Naive thymus-derived CD4-positive, alpha-beta T cell (primary cell): Measurements from ENCODE around the gene CCR6. TPM values are rescaled to one million over a fixed set of nuclear protein-coding genes. Genes with fewer than 3 reads are reported as not detected.
A peak's percentile ranks its signal among the peaks of the same experiment; 100 is the strongest.

Source experiments
- ATAC-seq: fragments of 150-1000 bp; cut with Tn5 transposase; 2 replicates; pipeline ENCODE4 v1.10.0; 2021; ENCODE audit warnings: mild to moderate bottlenecking, moderate library complexity
- CTCF ChIA-PET: fragments of 350-600 bp; sonication (Branson Sonifier 250); formaldehyde crosslinking; loops from one replicate; lab custom pipeline; 2021; ENCODE audit warnings: antibody characterized with exemption; lab: Charles Lee
- POLR2A ChIA-PET: fragments of 350-600 bp; sonication (Branson Sonifier 250); formaldehyde crosslinking; loops from one replicate; lab custom pipeline; 2021; ENCODE audit warnings: antibody characterized with exemption, inconsistent platforms; lab: Charles Lee
- DNase-seq, 9 donors: peaks; one replicate each; pipeline versions ENCODE4 v3.0.0 to v3.0.0-alpha.2; 2020 to 2022; ENCODE audit warnings: mixed read lengths in 1 of 9
- H3K27ac ChIP-seq: one replicate; pipeline ENCODE4 v1.7.0; 2013; ENCODE audit warnings: mild to moderate bottlenecking, low read depth, low read length, moderate library complexity
- H3K27me3 ChIP-seq, 2 donors: one replicate each; pipeline ENCODE4 v1.7.0; 2013; ENCODE audit warnings: low read length in 2 of 2, mild to moderate bottlenecking in 2 of 2, moderate library complexity in 2 of 2; ENCODE audit not compliant: control insufficient read depth in 2 of 2, insufficient read depth in 2 of 2
- H3K36me3 ChIP-seq, 3 experiments: 1 replicate in 2 of 3; 2 replicates in 1 of 3; pipeline ENCODE4 v1.7.0; 2013; ENCODE audit warnings: low read length in 3 of 3, mild to moderate bottlenecking in 3 of 3, moderate library complexity in 1 of 3; ENCODE audit not compliant: insufficient read depth in 3 of 3, control insufficient read depth in 2 of 3
- H3K4me1 ChIP-seq, 2 donors: one replicate each; pipeline ENCODE4 v1.7.0; 2013; ENCODE audit warnings: low read length in 2 of 2, mild to moderate bottlenecking in 2 of 2, moderate library complexity in 1 of 2; ENCODE audit not compliant: control insufficient read depth in 2 of 2, insufficient read depth in 2 of 2
- H3K4me3 ChIP-seq: 2 replicates; pipeline ENCODE4 v1.7.0; 2013; ENCODE audit warnings: mild to moderate bottlenecking, low read length
- H3K9me3 ChIP-seq, 3 experiments: 1 replicate in 2 of 3; 2 replicates in 1 of 3; pipeline ENCODE4 v1.7.0; 2013; ENCODE audit warnings: low read length in 3 of 3; ENCODE audit not compliant: control insufficient read depth in 2 of 3
- H3K27ac Mint-ChIP-seq, 9 donors: one replicate each; pipeline ENCODE4 v1.8.0; 2020 to 2022; ENCODE audit warnings: mixed read lengths in 9 of 9, mild to moderate bottlenecking in 8 of 9, moderate library complexity in 5 of 9, inconsistent platforms in 2 of 9
- H3K27me3 Mint-ChIP-seq, 5 donors: one replicate each; pipeline ENCODE4 v1.8.0; 2021 to 2022; ENCODE audit warnings: mixed read lengths in 5 of 5, mild to moderate bottlenecking in 1 of 5
- H3K36me3 Mint-ChIP-seq, 5 donors: one replicate each; pipeline ENCODE4 v1.8.0; 2020 to 2022; ENCODE audit warnings: mixed read lengths in 5 of 5, mild to moderate bottlenecking in 3 of 5, inconsistent platforms in 1 of 5
- H3K4me1 Mint-ChIP-seq, 7 donors: one replicate each; pipeline ENCODE4 v1.8.0; 2020 to 2022; ENCODE audit warnings: mixed read lengths in 7 of 7, mild to moderate bottlenecking in 3 of 7, inconsistent platforms in 1 of 7
- H3K4me3 Mint-ChIP-seq, 10 donors: one replicate each; pipeline ENCODE4 v1.8.0; 2020 to 2022; ENCODE audit warnings: mild to moderate bottlenecking in 10 of 10, mixed read lengths in 10 of 10, moderate library complexity in 6 of 10, inconsistent platforms in 2 of 10
- H3K9me3 Mint-ChIP-seq, 11 donors: one replicate each; pipeline ENCODE4 v1.8.0; 2020 to 2022; ENCODE audit warnings: mixed read lengths in 11 of 11, mild to moderate bottlenecking in 4 of 11, inconsistent platforms in 1 of 11, moderate library complexity in 1 of 11
- intact Hi-C, 2 donors: fragments of 100-400 bp; cut with micrococcal nuclease; formaldehyde crosslinking; loops; one replicate each; pipeline ENCODE4 v1.15.1; 2023
- polyA plus RNA-seq, 2 donors: library from polyadenylated mRNA; unstranded; fragments of 300-500 nt; fragmentation: Illumina TruSeq; gene quantifications; one replicate each; pipeline ENCODE4 v1.2.3, GENCODE V29; 2021
- total RNA-seq, 6 experiments: library from RNA in 5 of 6; stranded (reverse) in 5 of 6; gene quantifications; 1 replicate in 5 of 6; 2 replicates in 1 of 6; pipeline ENCODE4 v1.2.3 and lab custom pipeline; 2021 to 2026

The CCR6 gene
- total and polyA plus RNA-seq, 7 experiments from 2014 or later = 0.15 to 4.1 (median 0.50) TPM; not detected in 1

DNA sequence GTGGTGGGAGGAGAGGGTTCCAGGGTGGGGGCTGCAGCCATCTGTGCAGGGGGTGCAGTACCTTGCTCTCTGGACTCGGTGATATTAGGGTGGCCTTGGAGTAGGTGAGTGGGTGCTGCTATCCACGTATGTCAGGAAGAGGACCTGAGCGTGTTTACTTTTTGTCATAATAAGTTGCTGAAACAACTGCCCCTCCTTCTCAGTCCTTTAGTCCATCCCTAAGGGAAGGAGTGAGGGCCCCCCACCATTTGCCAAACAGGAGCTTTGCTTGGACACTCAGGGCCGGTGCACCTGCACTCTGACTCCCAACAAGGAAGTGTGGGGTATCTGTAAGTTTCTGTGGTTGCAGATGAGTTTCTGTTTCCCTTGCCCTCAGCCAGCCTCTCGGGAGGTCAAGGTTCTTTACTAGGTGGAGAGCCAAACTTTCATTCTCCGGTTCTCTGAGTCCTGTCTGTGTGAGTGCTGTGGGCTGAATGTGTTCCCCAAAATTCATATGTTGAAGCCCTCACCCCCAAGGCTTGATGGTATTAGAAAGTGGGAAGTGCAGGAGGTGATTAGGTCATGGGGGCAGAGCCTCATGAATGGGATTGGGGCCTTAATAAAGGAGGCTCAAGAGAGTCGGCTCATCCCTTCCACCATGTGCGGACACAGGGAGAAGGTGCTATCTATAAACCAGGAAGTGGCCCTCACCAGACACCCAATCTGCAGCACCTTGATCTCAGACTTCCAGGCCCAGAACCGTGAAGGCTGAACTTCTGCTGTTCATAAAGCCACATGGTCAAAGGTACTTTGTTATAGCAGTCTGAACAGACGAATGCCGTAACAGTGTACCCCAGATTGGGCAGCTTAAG, 19.6 kb upstream of the CCR6 start:
- Histone ChIP-seq H3K9me3 (no peaks in the 10 kb centered on the region), H3K4me1 (peaks cover 5 to 10% of the 10 kb centered on the region in 2 donors), H3K27ac (no peak overlapping the region), H3K27me3 (no peaks in the 10 kb centered on the region), H3K4me3 (no peak overlapping the region), H3K36me3 (no peaks in the 10 kb centered on the region)
- intact Hi-C loops = no loop called here
- Mint-ChIP-seq H3K36me3 (no peaks in the 10 kb centered on the region), H3K4me1 (peaks cover 7 to 23% (median 10%) of the 10 kb centered on the region in 7 donors), H3K27me3 (peaks cover 0 to 5% (median under 1%) of the 10 kb centered on the region in 5 donors), H3K9me3 (peaks cover 0 to 3% (median 0%) of the 10 kb centered on the region in 11 donors), H3K27ac (peak overlapping the region in 1 of 9 donors; percentile 33), H3K4me3 (peak overlapping the region in 1 of 10 donors; percentile 4)
- no peak for DNase-seq
- ATAC-seq = peak; percentile 30
- ChIA-PET POLR2A (no interaction called here), CTCF (no interaction called here)

DNA sequence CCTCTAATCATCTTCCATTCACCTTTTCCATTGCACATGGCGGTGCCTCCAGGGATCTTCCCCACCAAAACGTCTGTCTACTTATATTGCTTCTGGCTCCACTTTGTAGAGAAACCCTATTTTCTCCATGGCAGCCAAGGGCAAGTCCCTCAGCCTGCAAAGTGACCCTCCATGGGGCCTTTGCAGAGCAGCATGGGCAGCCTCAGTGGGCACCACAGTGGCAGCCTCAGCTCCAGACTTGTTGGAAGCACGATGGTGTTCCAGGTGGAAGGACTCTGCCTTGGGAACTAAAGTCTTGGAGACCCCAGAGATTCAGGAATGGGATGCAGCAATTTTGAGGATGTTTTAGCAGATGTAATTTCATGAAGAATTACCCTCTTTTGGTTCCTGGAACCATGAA, 18.5 kb upstream of the CCR6 start:
- H3K4me3 ChIP-seq = no peak overlapping the region
- no peaks in the 10 kb centered on the region for H3K9me3 ChIP-seq
- no peak for ATAC-seq
- no peaks in the 10 kb centered on the region for H3K36me3 ChIP-seq
- DNase-seq = no peak
- no peak overlapping the region for H3K27ac ChIP-seq
- ChIA-PET CTCF (no interaction called here), POLR2A (no interaction called here)
- H3K4me1 ChIP-seq = peaks cover 0 to under 1% of the 10 kb centered on the region in 2 donors
- peaks cover 0 to 2% (median 0%) of the 10 kb centered on the region in 11 donors for H3K9me3 Mint-ChIP-seq
- H3K27me3 ChIP-seq = no peaks in the 10 kb centered on the region
- H3K27me3 Mint-ChIP-seq = peaks cover 0 to 5% (median 1%) of the 10 kb centered on the region in 5 donors
- H3K27ac Mint-ChIP-seq = no peak overlapping the region
- intact Hi-C loops = no loop called here
- no peak overlapping the region for H3K4me3 Mint-ChIP-seq
- H3K36me3 Mint-ChIP-seq = no peaks in the 10 kb centered on the region
- H3K4me1 Mint-ChIP-seq = peaks cover 0 to 13% (median 0%) of the 10 kb centered on the region in 7 donors

- no peaks in the 10 kb centered on the region for H3K27me3 ChIP-seq
- H3K36me3 ChIP-seq = no peaks in the 10 kb centered on the region
- no peaks in the 10 kb centered on the region for H3K36me3 Mint-ChIP-seq
- intact Hi-C loops = no loop called here
- no peak overlapping the region for H3K4me3 ChIP-seq
- H3K27me3 Mint-ChIP-seq = peaks cover 3 to 8% (median 5%) of the 10 kb centered on the region in 5 donors
- peaks cover 0 to 2% (median 0%) of the 10 kb centered on the region in 11 donors for H3K9me3 Mint-ChIP-seq
- CTCF ChIA-PET = no interaction called here
- DNase-seq = no peak
- no peak for ATAC-seq
- no peaks in the 10 kb centered on the region for H3K9me3 ChIP-seq
- H3K4me3 Mint-ChIP-seq = no peak overlapping the region
- POLR2A ChIA-PET = no interaction called here
- H3K27ac ChIP-seq = no peak overlapping the region
- no peak overlapping the region for H3K27ac Mint-ChIP-seq
- H3K4me1 ChIP-seq = no peaks in the 10 kb centered on the region
- H3K4me1 Mint-ChIP-seq = peaks cover 0 to 10% (median 0%) of the 10 kb centered on the region in 7 donors
These were observed 17.8 kb upstream of the CCR6 start for GRCh38 chr6:167105060-167105459.

GRCh38 chr6:167106406-167106805, 16.5 kb upstream of the CCR6 start:
- Mint-ChIP-seq H3K27me3 (peaks cover 3 to 9% (median 7%) of the 10 kb centered on the region in 5 donors), H3K9me3 (peaks cover 0 to 2% (median 0%) of the 10 kb centered on the region in 11 donors), H3K4me3 (no peak overlapping the region), H3K36me3 (no peaks in the 10 kb centered on the region), H3K4me1 (peaks cover 0 to 10% (median under 1%) of the 10 kb centered on the region in 7 donors), H3K27ac (no peak overlapping the region)
- ChIA-PET POLR2A (no interaction called here), CTCF (no interaction called here)
- no peaks in the 10 kb centered on the region for H3K27me3 ChIP-seq
- H3K4me1 ChIP-seq = no peaks in the 10 kb centered on the region
- DNase-seq (no peak), ATAC-seq (no peak)
- intact Hi-C loops = no loop called here
- no peak overlapping the region for H3K4me3 ChIP-seq
- H3K36me3 ChIP-seq = no peaks in the 10 kb centered on the region
- no peak overlapping the region for H3K27ac ChIP-seq
- H3K9me3 ChIP-seq = no peaks in the 10 kb centered on the region

- no peak overlapping the region for H3K27ac Mint-ChIP-seq
- H3K9me3 Mint-ChIP-seq = peaks cover 0 to 2% (median 0%) of the 10 kb centered on the region in 11 donors
- no peaks in the 10 kb centered on the region for H3K27me3 ChIP-seq
- H3K27ac ChIP-seq = no peak overlapping the region
- ATAC-seq (no peak), DNase-seq (no peak)
- no peaks in the 10 kb centered on the region for H3K9me3 ChIP-seq
- no peaks in the 10 kb centered on the region for H3K4me1 ChIP-seq
- peaks cover 3 to 9% (median 8%) of the 10 kb centered on the region in 5 donors for H3K27me3 Mint-ChIP-seq
- H3K36me3 ChIP-seq = no peaks in the 10 kb centered on the region
- H3K36me3 Mint-ChIP-seq = no peaks in the 10 kb centered on the region
- H3K4me3 Mint-ChIP-seq = no peak overlapping the region
- intact Hi-C loops = no loop called here
- H3K4me1 Mint-ChIP-seq = peaks cover 7 to 13% (median 9%) of the 10 kb centered on the region in 7 donors
- POLR2A ChIA-PET = no interaction called here
- CTCF ChIA-PET = no interaction called here
- no peak overlapping the region for H3K4me3 ChIP-seq
These were observed 15.1 kb upstream of the CCR6 start for GRCh38 chr6:167107787-167108186.

- Histone ChIP-seq H3K27ac (no peak overlapping the region), H3K4me3 (no peak overlapping the region), H3K4me1 (no peaks in the 10 kb centered on the region), H3K9me3 (no peaks in the 10 kb centered on the region), H3K36me3 (no peaks in the 10 kb centered on the region), H3K27me3 (no peaks in the 10 kb centered on the region)
- no peak overlapping the region for H3K4me3 Mint-ChIP-seq
- no peak for DNase-seq
- intact Hi-C loops = no loop called here
- H3K27me3 Mint-ChIP-seq = peaks cover 3 to 9% (median 8%) of the 10 kb centered on the region in 5 donors
- no peak for ATAC-seq
- H3K36me3 Mint-ChIP-seq = no peaks in the 10 kb centered on the region
- POLR2A ChIA-PET = no interaction called here
- H3K4me1 Mint-ChIP-seq = peaks cover 3 to 16% (median 11%) of the 10 kb centered on the region in 7 donors
- H3K27ac Mint-ChIP-seq = no peak overlapping the region
- CTCF ChIA-PET = no interaction called here
- H3K9me3 Mint-ChIP-seq = peaks cover 0 to 2% (median 0%) of the 10 kb centered on the region in 11 donors
These were observed 14.6 kb upstream of the CCR6 start for GRCh38 chr6:167108278-167108677.
